ENCODE data around the gene ZNHIT3. TPM values are rescaled to one million over a fixed set of nuclear protein-coding genes. Genes with fewer than 3 reads are reported as not detected.

Gene ZNHIT3
- total RNA-seq, 2 experiments from 2014 or later: 46.5 to 50.5 TPM

DNA sequence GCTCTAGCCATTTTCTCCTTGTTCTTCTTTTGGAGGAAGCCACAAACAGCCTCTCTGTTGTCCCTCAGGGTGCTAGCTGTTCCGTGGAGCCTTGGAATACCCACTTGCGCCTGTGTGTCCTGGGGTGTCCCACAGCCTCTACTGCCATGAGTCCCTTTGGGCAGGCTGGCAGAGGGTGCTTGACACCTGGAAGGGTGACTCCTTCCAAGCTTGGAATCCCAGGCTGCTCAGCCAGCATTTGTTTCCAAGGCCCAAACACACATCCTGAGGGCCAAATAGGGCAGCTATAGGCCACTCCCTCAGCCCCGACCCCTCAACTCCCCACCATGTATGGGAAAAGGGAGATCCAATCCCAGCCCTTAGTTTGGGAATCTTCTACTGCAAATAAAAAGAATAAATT lies 14.9 kb downstream of the ZNHIT3 start:
- no peaks in the 10 kb centered on the region for H3K27me3 Mint-ChIP-seq
- no peaks in the 10 kb centered on the region for H3K9me3 Mint-ChIP-seq
- POLR2A ChIA-PET: interaction anchor here (0.9 to 1.4 kb wide), 2 partner anchors 17 to 34 kb away, joined by 3 read pairs; partner anchors contain the start of genes MYO19 and PIGW
- CTCF ChIA-PET: interaction anchor here (1.8 kb wide), 1 partner anchor 18 kb away, joined by 6 read pairs; no protein-coding TSS in a partner anchor
- DNase-seq (no peak), ATAC-seq (no peak)
- TF ChIP-seq, protein P1, sequence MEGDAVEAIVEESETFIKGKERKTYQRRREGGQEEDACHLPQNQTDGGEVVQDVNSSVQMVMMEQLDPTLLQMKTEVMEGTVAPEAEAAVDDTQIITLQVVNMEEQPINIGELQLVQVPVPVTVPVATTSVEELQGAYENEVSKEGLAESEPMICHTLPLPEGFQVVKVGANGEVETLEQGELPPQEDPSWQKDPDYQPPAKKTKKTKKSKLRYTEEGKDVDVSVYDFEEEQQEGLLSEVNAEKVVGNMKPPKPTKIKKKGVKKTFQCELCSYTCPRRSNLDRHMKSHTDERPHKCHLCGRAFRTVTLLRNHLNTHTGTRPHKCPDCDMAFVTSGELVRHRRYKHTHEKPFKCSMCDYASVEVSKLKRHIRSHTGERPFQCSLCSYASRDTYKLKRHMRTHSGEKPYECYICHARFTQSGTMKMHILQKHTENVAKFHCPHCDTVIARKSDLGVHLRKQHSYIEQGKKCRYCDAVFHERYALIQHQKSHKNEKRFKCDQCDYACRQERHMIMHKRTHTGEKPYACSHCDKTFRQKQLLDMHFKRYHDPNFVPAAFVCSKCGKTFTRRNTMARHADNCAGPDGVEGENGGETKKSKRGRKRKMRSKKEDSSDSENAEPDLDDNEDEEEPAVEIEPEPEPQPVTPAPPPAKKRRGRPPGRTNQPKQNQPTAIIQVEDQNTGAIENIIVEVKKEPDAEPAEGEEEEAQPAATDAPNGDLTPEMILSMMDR (IDR thresholded peaks at IDR 0.05): no peak
- no peak overlapping the region for H3K27ac Mint-ChIP-seq
- H3K36me3 Mint-ChIP-seq (ENCODE audit: low read depth): peaks cover 38% of the 10 kb centered on the region
- intact Hi-C loops (cut with micrococcal nuclease): no loop called here
- H3K4me1 Mint-ChIP-seq (ENCODE audit: low read depth): peaks cover 6% of the 10 kb centered on the region
- no peak overlapping the region for H3K4me3 Mint-ChIP-seq

DNA sequence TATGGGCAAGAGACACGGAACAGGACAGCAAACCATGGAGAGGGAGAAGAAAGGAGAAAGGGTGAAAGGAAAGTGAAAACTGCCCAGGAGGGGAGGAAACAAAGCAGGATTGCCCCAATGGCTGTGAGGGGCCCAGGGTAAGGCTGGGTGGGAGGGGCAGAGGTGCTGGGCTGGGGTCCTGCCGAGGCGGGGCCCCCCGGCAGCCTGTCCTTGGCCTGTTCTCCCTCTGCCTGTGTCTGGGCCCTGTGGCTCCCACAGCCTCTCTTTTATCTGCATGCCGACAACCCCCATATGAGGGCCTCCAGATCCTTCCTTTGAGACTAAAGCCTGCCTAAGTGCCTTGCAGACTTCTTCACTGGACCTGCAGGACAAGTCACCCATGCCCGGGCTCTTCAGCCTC lies 15.5 kb downstream of the ZNHIT3 start:
- POLR2A ChIA-PET: no interaction called here
- TF ChIP-seq, protein P1 (IDR thresholded peaks at IDR 0.05): no peak
- H3K27ac Mint-ChIP-seq: peak overlapping the region; percentile 18
- intact Hi-C loops (cut with micrococcal nuclease): no loop called here
- DNase-seq (no peak), ATAC-seq (no peak)
- CTCF ChIA-PET: no interaction called here
- peaks cover 6% of the 10 kb centered on the region for H3K4me1 Mint-ChIP-seq (ENCODE audit: low read depth)
- peaks cover 42% of the 10 kb centered on the region for H3K36me3 Mint-ChIP-seq (ENCODE audit: low read depth)
- H3K27me3 Mint-ChIP-seq: no peaks in the 10 kb centered on the region
- no peak overlapping the region for H3K4me3 Mint-ChIP-seq
- H3K9me3 Mint-ChIP-seq: no peaks in the 10 kb centered on the region

DNA sequence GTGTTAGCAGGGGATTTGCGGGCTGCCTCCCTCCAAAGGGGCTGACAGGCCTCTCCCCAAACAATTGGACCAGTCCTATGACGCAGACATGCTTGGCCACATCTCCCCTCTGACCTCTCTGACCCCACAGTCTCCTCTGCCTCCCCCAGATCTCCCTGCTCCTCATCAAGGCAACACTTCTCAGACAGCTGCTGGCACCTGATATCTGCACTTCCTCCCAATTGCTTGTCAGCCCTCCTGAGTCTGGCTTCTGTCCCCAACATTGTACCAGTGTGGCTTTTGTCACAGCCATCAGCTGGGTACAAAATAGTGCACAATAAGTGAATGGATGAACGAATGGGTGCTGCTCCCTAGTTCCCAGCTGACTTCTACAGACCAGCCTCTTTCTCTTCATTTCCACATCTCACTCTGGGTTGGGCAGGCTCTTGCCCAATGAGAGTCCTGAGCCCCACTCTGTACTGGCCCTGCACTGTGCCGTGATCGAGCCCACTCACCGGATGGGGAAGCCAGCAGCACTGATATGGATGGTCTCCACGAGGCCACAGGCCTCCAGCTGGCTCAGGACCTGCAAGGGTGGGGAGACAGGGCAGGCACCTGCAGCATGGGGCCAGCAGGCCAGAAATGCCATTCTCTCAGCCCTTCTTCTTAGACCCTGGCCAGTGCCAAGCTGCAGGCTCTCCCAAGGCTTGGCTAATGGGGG lies 17.1 kb downstream of the ZNHIT3 start:
- TF ChIP-seq, protein P1 (IDR thresholded peaks at IDR 0.05): no peak
- Mint-ChIP-seq H3K4me1 (ENCODE audit: low read depth) (peaks cover 6% of the 10 kb centered on the region), H3K9me3 (no peaks in the 10 kb centered on the region), H3K27me3 (no peaks in the 10 kb centered on the region), H3K36me3 (ENCODE audit: low read depth) (peaks cover 40% of the 10 kb centered on the region), H3K4me3 (no peak overlapping the region), H3K27ac (peak overlapping the region; percentile 54)
- ChIA-PET POLR2A (interaction anchor here (1.6 to 3.6 kb wide), 2 partner anchors 9 to 11 kb away, joined by 6 to 16 read pairs; no protein-coding TSS in a partner anchor), CTCF (no interaction called here)
- no peak for ATAC-seq
- intact Hi-C loops (cut with micrococcal nuclease): no loop called here
- DNase-seq: no peak

DNA sequence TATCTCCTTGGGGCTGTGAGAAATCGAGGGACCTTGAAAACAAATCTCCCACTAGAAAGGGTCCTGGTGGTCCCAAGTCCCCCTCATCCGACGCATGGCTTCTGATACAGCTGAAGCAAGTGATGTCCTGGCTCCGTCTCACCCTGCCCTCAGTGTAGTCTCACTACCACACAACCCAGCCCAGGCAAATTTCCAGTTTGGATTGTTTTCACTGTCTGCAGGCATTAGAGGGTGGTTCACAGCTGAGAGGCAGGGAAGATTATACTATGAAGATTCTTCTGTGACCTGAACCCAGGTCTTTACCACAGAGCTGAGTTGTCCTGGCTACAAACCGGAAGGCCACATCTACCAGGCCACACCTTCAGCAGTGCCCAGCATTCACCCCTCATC lies 17.7 kb downstream of the ZNHIT3 start:
- H3K27ac Mint-ChIP-seq: no peak overlapping the region
- no peak overlapping the region for H3K4me3 Mint-ChIP-seq
- ChIA-PET CTCF (no interaction called here), POLR2A (interaction anchor here (1.6 to 3.6 kb wide), 2 partner anchors 9 to 11 kb away, joined by 6 to 16 read pairs; no protein-coding TSS in a partner anchor)
- H3K9me3 Mint-ChIP-seq: no peaks in the 10 kb centered on the region
- no peaks in the 10 kb centered on the region for H3K27me3 Mint-ChIP-seq
- H3K36me3 Mint-ChIP-seq (ENCODE audit: low read depth): peaks cover 44% of the 10 kb centered on the region
- ATAC-seq: no peak
- DNase-seq: no peak
- intact Hi-C loops (cut with micrococcal nuclease): no loop called here
- TF ChIP-seq, protein P1 (IDR thresholded peaks at IDR 0.05): no peak
- peaks cover 6% of the 10 kb centered on the region for H3K4me1 Mint-ChIP-seq (ENCODE audit: low read depth)

DNA sequence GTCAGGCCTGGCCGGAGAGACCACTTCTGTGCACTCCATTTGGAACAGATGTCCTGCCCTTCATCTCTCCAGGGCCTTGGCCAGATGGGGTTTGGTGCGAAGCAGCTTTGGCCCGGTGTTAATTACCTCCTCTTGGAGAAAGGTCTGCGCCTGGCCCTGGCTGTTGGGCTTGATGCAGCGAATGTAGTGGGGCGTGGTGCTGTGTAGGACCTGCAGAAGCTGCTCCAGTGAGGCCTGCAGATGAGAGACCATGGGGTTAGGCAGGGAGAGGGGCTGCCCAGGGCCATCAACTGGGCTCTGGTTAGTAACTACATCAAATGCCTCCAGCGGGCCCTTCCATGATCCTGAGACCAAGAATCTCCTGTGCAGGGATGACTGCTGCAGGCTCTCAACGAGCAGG lies 18.7 kb downstream of the ZNHIT3 start:
- POLR2A ChIA-PET: interaction anchor here (0.7 to 3.6 kb wide), 3 partner anchors 10 to 25 kb away, joined by 3 to 16 read pairs (median 3); no protein-coding TSS in a partner anchor
- CTCF ChIA-PET: no interaction called here
- no peaks in the 10 kb centered on the region for H3K9me3 Mint-ChIP-seq
- intact Hi-C loops (cut with micrococcal nuclease): no loop called here
- TF ChIP-seq, protein P1 (IDR thresholded peaks at IDR 0.05): no peak
- H3K27me3 Mint-ChIP-seq: no peaks in the 10 kb centered on the region
- H3K4me1 Mint-ChIP-seq (ENCODE audit: low read depth): peaks cover 6% of the 10 kb centered on the region
- H3K27ac Mint-ChIP-seq: no peak overlapping the region
- DNase-seq: no peak
- no peak for ATAC-seq
- peaks cover 49% of the 10 kb centered on the region for H3K36me3 Mint-ChIP-seq (ENCODE audit: low read depth)
- no peak overlapping the region for H3K4me3 Mint-ChIP-seq
